Astrocyte (in vitro differentiated cells and primary cell): Measurements from ENCODE around the gene EMID1.

Experiments
- EZH2 ChIP-seq: IDR thresholded peaks from 2 replicates; pipeline ENCODE4 v1.6.1; 2012; ENCODE audit warnings: mild to moderate bottlenecking, low read length, inconsistent platforms; ENCODE audit not compliant: insufficient read depth
- TF ChIP-seq, protein P1 (sequence below): IDR thresholded peaks from 2 replicates; pipeline ENCODE4 v1.5.1; 2011; ENCODE audit warnings: low read depth, mild to moderate bottlenecking, inconsistent platforms, low read length, moderate library complexity; ENCODE audit not compliant: insufficient read depth

DNA sequence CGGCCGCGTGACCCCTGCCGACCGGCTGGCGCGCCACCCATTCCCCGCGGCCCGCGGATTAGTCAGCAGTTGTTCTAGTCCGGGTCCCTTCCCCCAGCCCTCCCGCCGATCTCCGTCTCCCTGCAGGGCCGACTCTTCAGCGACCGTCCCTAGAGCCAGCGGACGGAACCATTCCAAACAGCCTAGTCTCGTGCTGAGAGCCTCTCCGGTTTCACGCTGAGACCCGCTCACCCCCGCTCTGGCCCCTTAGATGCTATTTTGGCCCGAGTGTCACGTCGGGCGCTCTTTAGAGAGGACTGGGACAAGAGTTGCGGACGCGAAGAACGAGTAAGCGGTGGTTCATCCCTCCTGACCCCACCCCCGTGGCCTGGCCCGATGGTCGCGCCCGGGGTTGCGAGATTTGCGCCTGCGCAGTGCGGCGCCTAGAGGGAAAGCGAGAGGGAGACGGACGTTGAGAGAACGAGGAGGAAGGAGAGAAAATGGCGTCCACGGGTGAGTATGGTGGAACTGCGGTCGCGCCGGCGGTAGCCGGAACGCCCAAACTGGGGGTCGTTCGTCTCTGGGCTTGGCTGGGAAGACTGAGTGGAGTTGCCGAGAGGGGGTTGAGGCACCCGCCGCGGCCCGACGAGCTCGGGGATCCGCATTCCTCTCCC, 62.3 kb downstream of the EMID1 start, which contains the start of the genes EWSR1 and RHBDD3:
- TF ChIP-seq, protein P1, sequence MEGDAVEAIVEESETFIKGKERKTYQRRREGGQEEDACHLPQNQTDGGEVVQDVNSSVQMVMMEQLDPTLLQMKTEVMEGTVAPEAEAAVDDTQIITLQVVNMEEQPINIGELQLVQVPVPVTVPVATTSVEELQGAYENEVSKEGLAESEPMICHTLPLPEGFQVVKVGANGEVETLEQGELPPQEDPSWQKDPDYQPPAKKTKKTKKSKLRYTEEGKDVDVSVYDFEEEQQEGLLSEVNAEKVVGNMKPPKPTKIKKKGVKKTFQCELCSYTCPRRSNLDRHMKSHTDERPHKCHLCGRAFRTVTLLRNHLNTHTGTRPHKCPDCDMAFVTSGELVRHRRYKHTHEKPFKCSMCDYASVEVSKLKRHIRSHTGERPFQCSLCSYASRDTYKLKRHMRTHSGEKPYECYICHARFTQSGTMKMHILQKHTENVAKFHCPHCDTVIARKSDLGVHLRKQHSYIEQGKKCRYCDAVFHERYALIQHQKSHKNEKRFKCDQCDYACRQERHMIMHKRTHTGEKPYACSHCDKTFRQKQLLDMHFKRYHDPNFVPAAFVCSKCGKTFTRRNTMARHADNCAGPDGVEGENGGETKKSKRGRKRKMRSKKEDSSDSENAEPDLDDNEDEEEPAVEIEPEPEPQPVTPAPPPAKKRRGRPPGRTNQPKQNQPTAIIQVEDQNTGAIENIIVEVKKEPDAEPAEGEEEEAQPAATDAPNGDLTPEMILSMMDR: no peak
- no peak for TF ChIP-seq EZH2
